Pulmonary artery endothelial cell (primary cell): ENCODE data around the gene TTPAL. TPM values are rescaled to one million over a fixed set of nuclear protein-coding genes. Genes with fewer than 3 reads are reported as not detected.

Experiments
- DNase-seq: peaks from one replicate; pipeline ENCODE4 v3.0.0-alpha.2; 2011; ENCODE audit warnings: low read depth, low spot score
- total RNA-seq: library from RNA; depleted of rRNA; stranded (reverse); fragments of >200 nt; gene quantifications from 2 replicates; pipeline ENCODE4 v1.2.3, GENCODE V29; 2014

The TTPAL gene
- total RNA-seq, 1 donor from 2014 or later: 4.7 TPM

- no peak for DNase-seq
These were observed 36.4 kb upstream of the TTPAL start for GRCh38 chr20:44439318-44439717.

- DNase-seq: no peak
These were observed 33.2 kb upstream of the TTPAL start for GRCh38 chr20:44442298-44443070.

- no peak for DNase-seq
These were observed 29.6 kb upstream of the TTPAL start for GRCh38 chr20:44445742-44446710.

GRCh38 chr20:44447827-44448419, 27.8 kb upstream of the TTPAL start:
- no peak for DNase-seq

- no peak for DNase-seq
These were observed 26.7 kb upstream of the TTPAL start for GRCh38 chr20:44448753-44449546.

GRCh38 chr20:44449864-44450263, 25.8 kb upstream of the TTPAL start:
- DNase-seq: no peak

- DNase-seq: no peak
These were observed 25.3 kb upstream of the TTPAL start for GRCh38 chr20:44450281-44450889.

GRCh38 chr20:44450903-44451450, 24.7 kb upstream of the TTPAL start:
- no peak for DNase-seq

- no peak for DNase-seq
These were observed 21.2 kb upstream of the TTPAL start for GRCh38 chr20:44454306-44454963.

GRCh38 chr20:44455126-44455525, 20.5 kb upstream of the TTPAL start:
- no peak for DNase-seq

GRCh38 chr20:44456611-44457010, 19.1 kb upstream of the TTPAL start:
- DNase-seq: no peak

- DNase-seq: no peak
These were observed 18.7 kb upstream of the TTPAL start for GRCh38 chr20:44457016-44457415.

- no peak for DNase-seq
These were observed 16.4 kb upstream of the TTPAL start for GRCh38 chr20:44459271-44459670.

GRCh38 chr20:44460795-44461141, 14.9 kb upstream of the TTPAL start:
- no peak for DNase-seq

GRCh38 chr20:44461142-44461802, 14.4 kb upstream of the TTPAL start:
- DNase-seq: no peak

GRCh38 chr20:44461803-44462174, 13.9 kb upstream of the TTPAL start:
- no peak for DNase-seq

- DNase-seq: no peak
These were observed 12.2 kb upstream of the TTPAL start for GRCh38 chr20:44463466-44463865.

GRCh38 chr20:44464514-44464913, 11.2 kb upstream of the TTPAL start:
- DNase-seq: no peak

- DNase-seq: no peak
These were observed 10.6 kb upstream of the TTPAL start for GRCh38 chr20:44465001-44465560.
